Loucy (cell line): ENCODE measurements around the gene SIRT6.
A peak's percentile ranks its signal among the peaks of the same experiment; 100 is the strongest.

ENCODE experiments used
- H2AFZ ChIP-seq: fragments of 200-600 bp; sonication (generic); 2 replicates; pipeline ENCODE4 v1.6.0; 2016; ENCODE audit warnings: antibody characterized with exemption, mild to moderate bottlenecking, low read length, moderate library complexity
- H3F3A ChIP-seq: fragments of 200-600 bp; 2 replicates; pipeline ENCODE4 v1.6.0; 2016; ENCODE audit warnings: antibody characterized with exemption, low read depth, mild to moderate bottlenecking
- H3K27me3 ChIP-seq: fragments of 200-600 bp; sonication (generic); 2 replicates; pipeline ENCODE4 v1.6.1; 2014; ENCODE audit warnings: low read length, mild to moderate bottlenecking; ENCODE audit not compliant: insufficient read depth, poor library complexity, severe bottlenecking
- H3K36me3 ChIP-seq: fragments of 200-600 bp; sonication (generic); 2 replicates; pipeline ENCODE4 v1.6.1; 2016; ENCODE audit warnings: low read length; ENCODE audit not compliant: insufficient read depth
- H3K4me1 ChIP-seq: fragments of 200-600 bp; sonication (generic); 2 replicates; pipeline ENCODE4 v1.5.1; 2014; ENCODE audit warnings: low read length, mild to moderate bottlenecking; ENCODE audit not compliant: insufficient read depth, poor library complexity, severe bottlenecking
- H3K4me2 ChIP-seq: fragments of 200-600 bp; sonication (generic); 2 replicates; pipeline ENCODE4 v1.6.0; 2014; ENCODE audit warnings: antibody characterized with exemption, low read length, low read depth, mild to moderate bottlenecking; ENCODE audit not compliant: poor library complexity, severe bottlenecking
- H3K4me3 ChIP-seq: fragments of 200-600 bp; sonication (generic); 2 replicates; pipeline ENCODE4 v1.5.1; 2014; ENCODE audit warnings: low read length, mild to moderate bottlenecking, mixed read lengths; ENCODE audit not compliant: poor library complexity, severe bottlenecking
- H3K79me2 ChIP-seq: fragments of 200-600 bp; sonication (generic); 2 replicates; pipeline ENCODE4 v1.6.1; 2014; ENCODE audit warnings: low read length; ENCODE audit not compliant: insufficient read depth
- H3K9ac ChIP-seq: fragments of 200-600 bp; sonication (generic); 2 replicates; pipeline ENCODE4 v1.6.0; 2014; ENCODE audit warnings: mild to moderate bottlenecking, low read depth, low read length, moderate library complexity; ENCODE audit not compliant: poor library complexity, severe bottlenecking
- H3K9me2 ChIP-seq: fragments of 200-600 bp; sonication (generic); replicated peaks from 2 replicates; pipeline ENCODE4 v1.6.1; 2016; ENCODE audit warnings: low read depth, low read length, mixed read lengths
- H3K9me3 ChIP-seq: fragments of 200-600 bp; sonication (generic); 2 replicates; pipeline ENCODE4 v1.6.1; 2014; ENCODE audit warnings: mild to moderate bottlenecking, antibody characterized with exemption, low read length, low read depth; ENCODE audit not compliant: insufficient read depth
- H4K20me1 ChIP-seq: fragments of 200-600 bp; sonication (generic); 2 replicates; pipeline ENCODE4 v1.6.0; 2014; ENCODE audit warnings: antibody characterized with exemption, low read length, mild to moderate bottlenecking; ENCODE audit not compliant: insufficient read depth, poor library complexity, severe bottlenecking
- EZH2phosphoT487 ChIP-seq: fragments of 200-600 bp; IDR thresholded peaks from 2 replicates; pipeline ENCODE4 v1.6.1; 2018; ENCODE audit warnings: antibody characterized with exemption, mild to moderate bottlenecking, moderate library complexity, borderline replicate concordance
- TF ChIP-seq, protein P1 (sequence below): fragments of 200-600 bp; sonication (generic); conservative IDR thresholded peaks from 2 replicates; pipeline ENCODE4 v1.5.1; 2014; ENCODE audit warnings: mild to moderate bottlenecking, antibody characterized with exemption, low read length

The SIRT6 gene

DNA sequence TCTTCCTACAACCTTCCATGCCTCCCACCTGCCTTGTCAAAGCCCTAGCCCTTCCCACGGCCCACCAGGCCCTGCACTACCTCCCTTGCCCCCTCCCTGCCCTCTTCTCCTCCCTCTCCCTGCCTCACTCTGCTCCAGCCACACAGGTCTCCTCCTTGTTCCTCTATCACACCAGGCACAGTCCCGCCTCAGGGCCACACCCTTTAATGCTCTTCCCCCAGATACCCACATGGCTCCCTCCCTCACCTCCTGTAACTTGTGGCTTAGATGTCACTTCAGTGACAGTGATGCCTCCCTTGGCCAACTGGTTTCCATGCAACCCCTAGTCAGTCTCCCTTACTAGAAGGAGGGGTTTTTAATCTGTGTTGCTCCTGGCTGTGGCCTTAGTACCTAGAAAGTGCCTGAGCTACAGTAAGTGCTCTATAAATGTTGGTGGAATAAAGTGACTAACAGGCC is 1.3 kb downstream of the SIRT6 start:
- H3K4me2 ChIP-seq = peak overlapping the region; percentile 93
- TF ChIP-seq, protein P1, sequence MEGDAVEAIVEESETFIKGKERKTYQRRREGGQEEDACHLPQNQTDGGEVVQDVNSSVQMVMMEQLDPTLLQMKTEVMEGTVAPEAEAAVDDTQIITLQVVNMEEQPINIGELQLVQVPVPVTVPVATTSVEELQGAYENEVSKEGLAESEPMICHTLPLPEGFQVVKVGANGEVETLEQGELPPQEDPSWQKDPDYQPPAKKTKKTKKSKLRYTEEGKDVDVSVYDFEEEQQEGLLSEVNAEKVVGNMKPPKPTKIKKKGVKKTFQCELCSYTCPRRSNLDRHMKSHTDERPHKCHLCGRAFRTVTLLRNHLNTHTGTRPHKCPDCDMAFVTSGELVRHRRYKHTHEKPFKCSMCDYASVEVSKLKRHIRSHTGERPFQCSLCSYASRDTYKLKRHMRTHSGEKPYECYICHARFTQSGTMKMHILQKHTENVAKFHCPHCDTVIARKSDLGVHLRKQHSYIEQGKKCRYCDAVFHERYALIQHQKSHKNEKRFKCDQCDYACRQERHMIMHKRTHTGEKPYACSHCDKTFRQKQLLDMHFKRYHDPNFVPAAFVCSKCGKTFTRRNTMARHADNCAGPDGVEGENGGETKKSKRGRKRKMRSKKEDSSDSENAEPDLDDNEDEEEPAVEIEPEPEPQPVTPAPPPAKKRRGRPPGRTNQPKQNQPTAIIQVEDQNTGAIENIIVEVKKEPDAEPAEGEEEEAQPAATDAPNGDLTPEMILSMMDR = no peak
- TF ChIP-seq EZH2phosphoT487 = no peak
- peaks cover 17% of the 10 kb centered on the region; the same call in 1 of the 2 replicates for H3K79me2 ChIP-seq
- H3K9me2 ChIP-seq = no peaks in the 10 kb centered on the region
- H3K27me3 ChIP-seq = no peaks in the 10 kb centered on the region
- peak overlapping the region; percentile 95 for H3K4me3 ChIP-seq
- no peaks in the 10 kb centered on the region for H3K9me3 ChIP-seq
- no peak overlapping the region for H2AFZ ChIP-seq
- H4K20me1 ChIP-seq = no peaks in the 10 kb centered on the region
- peaks cover 5% of the 10 kb centered on the region for H3K4me1 ChIP-seq
- no peaks in the 10 kb centered on the region for H3K36me3 ChIP-seq
- H3F3A ChIP-seq = no peaks in the 10 kb centered on the region
- H3K9ac ChIP-seq = peak overlapping the region; percentile 94

- Histone ChIP-seq H3K36me3 (no peaks in the 10 kb centered on the region), H3K4me2 (no peak overlapping the region)
Observed at GRCh38 chr19:4178990-4179389, 3.4 kb downstream of the SIRT6 start.

DNA sequence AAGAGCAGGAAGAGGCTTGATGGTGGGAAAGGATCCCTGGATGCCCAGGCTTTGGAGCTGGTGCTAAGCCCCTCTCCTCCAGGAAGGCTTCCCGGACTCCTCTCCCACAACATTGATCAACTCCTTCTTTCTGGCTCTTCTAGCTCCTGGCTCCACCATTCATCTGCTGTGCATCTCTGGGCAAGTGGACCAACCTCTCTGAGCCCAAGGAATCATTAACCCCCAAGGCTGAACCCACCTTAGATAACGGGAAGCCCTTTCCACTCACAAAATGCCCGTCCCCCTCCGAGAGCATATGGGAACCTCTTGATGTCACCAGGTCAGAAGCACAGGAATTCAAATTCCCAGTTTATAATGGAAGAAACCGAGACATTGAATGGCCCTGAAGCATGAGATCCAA is 5.2 kb downstream of the SIRT6 start:
- Histone ChIP-seq H3K27me3 (no peaks in the 10 kb centered on the region), H2AFZ (no peak overlapping the region), H3K9ac (no peak overlapping the region), H4K20me1 (no peaks in the 10 kb centered on the region), H3K9me2 (no peaks in the 10 kb centered on the region), H3K4me2 (no peak overlapping the region), H3K4me3 (no peak overlapping the region), H3K9me3 (no peaks in the 10 kb centered on the region), H3K79me2 (peaks cover 16% of the 10 kb centered on the region; the same call in 1 of the 2 replicates), H3F3A (no peaks in the 10 kb centered on the region), H3K36me3 (no peaks in the 10 kb centered on the region), H3K4me1 (peaks cover 5% of the 10 kb centered on the region)
- TF ChIP-seq, protein P1 = no peak
- no peak for TF ChIP-seq EZH2phosphoT487

More at GRCh38 chr19:4178990-4179389, 3.4 kb downstream of the SIRT6 start:
- H2AFZ ChIP-seq = no peak overlapping the region
- H3K9me2 ChIP-seq = no peaks in the 10 kb centered on the region
- peaks cover 5% of the 10 kb centered on the region for H3K4me1 ChIP-seq
- H4K20me1 ChIP-seq = no peaks in the 10 kb centered on the region
- H3K79me2 ChIP-seq = peaks cover 17% of the 10 kb centered on the region; the same call in 1 of the 2 replicates
- TF ChIP-seq EZH2phosphoT487 = no peak
- TF ChIP-seq, protein P1 = no peak
- no peaks in the 10 kb centered on the region for H3F3A ChIP-seq
- no peaks in the 10 kb centered on the region for H3K9me3 ChIP-seq
- no peaks in the 10 kb centered on the region for H3K27me3 ChIP-seq
- no peak overlapping the region for H3K9ac ChIP-seq
- H3K4me3 ChIP-seq = no peak overlapping the region
